ENCODE measurements around the gene KCNG2. TPM values are rescaled to one million over a fixed set of nuclear protein-coding genes. Genes with fewer than 3 reads are reported as not detected.

The KCNG2 gene
- total RNA-seq, 8 experiments from 2014 or later = 0.16 to 0.76 (median 0.19) TPM; not detected in 2

DNA sequence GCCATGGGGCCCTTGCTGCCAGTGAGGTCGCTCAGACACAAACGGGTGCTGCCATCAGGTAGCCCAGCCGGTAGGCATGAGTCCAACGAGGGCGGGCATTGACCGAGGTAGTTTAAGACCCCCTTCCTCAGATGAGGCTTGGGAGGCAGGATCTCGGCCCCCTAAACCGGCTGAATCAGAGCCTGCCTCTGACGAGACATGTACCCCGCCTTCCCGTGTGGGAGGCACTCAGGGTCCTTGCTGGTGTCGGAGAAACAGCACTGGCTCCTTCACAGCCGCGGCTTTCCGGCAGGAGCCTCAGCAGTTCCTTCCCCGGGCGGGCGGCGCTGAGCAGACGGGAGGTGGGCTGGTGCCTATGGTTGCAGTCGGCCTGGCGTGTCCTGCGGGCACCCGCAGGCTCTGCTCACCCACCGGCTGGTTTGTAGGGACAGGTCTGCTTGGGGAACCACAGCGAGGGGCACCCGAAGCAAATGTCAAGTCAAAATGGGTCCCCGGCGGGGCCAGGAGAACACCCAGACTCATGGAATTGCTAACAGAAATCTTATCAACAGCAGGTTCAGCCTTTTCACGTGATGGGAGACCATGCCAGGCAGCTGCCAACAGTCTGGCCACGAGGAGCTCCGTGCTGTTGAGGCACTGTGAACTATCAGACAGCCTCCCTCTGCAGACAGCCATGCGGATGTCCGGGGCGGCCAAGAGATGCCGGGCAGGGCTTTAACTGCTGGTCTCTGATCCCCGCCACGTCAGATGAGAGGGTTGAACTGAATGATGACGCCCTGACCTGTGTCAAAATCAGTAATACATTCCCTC lies 2.8 kb downstream of the KCNG2 start:
- H3K4me1 ChIP-seq (replicated peaks in 1 of 2) = peaks cover 0 to 20% of the 10 kb centered on the region in 2 donors
- no peak for ATAC-seq (replicated peaks in 6 of 8)
- H3K4me3 ChIP-seq = no peak overlapping the region
- in situ Hi-C loops (cut with MboI; ENCODE audit: low pct_unique_long_range_greater_than_20kb in 2 of 9, low sequenced_read_pairs in 9 of 9, unreplicated experiment in 9 of 9) = no loop called here
- WGBS, 10 experiments = 40 to 100% (median 79%) methylated on average over 2 to 19 of the region's 39 CpGs; no CpG with 5 or more reads in 2 of the 10 experiments
- H3K27ac ChIP-seq = no peak overlapping the region

DNA sequence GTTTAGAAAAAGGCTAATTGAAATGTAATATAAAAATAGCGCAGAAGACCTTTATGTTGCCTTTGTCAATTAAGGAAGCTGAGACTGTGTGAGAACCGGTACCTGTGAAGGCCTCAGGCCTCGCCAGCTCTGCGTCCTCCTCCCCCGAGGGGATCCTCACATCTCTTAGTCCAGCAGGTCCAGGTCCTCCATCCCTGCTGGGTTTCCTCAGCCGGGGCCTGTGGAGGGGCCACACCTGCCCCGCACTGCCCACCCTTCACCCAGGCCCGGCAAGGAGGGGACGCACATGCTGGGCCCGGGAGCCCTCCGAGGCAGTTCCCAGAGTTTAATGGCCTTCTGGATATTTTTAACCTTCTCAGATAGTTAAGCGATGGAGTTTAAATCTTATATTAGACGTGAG lies 3.5 kb downstream of the KCNG2 start:
- Histone ChIP-seq H3K4me1 (replicated peaks in 1 of 2) (peaks cover 0 to 20% of the 10 kb centered on the region in 2 donors), H3K27ac (no peak overlapping the region), H3K4me3 (no peak overlapping the region)
- WGBS, 10 experiments = 57 to 100% (median 83%) methylated on average over 1 to 6 of the region's 13 CpGs; no CpG with 5 or more reads in 3 of the 10 experiments
- in situ Hi-C loops (cut with MboI; ENCODE audit: low pct_unique_long_range_greater_than_20kb in 2 of 9, low sequenced_read_pairs in 9 of 9, unreplicated experiment in 9 of 9) = no loop called here
- ATAC-seq (replicated peaks in 6 of 8) = no peak

DNA sequence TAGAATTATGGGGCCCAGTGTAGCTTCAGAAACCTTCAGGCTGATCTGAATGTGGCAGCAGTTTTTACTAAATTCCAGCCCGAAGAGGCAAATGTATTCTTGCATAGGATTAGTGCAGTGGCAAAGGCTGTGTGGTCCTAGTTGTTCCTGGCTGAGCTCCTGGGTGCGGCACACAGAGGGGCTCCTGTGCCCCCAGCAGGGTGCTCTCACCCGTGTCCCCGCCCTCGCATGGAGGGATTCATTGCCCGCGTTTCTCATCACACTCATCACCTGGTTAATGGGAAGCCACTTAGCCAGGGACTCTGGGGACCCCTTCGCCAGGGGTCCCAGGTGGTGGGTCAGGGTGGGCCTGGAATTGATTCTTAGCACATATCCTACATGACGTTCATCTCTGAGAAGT lies 3.9 kb downstream of the KCNG2 start:
- H3K4me3 ChIP-seq = no peak overlapping the region
- peaks cover 0 to 19% of the 10 kb centered on the region in 2 donors for H3K4me1 ChIP-seq (replicated peaks in 1 of 2)
- no peak overlapping the region for H3K27ac ChIP-seq
- 33 to 86% (median 67%) methylated on average over 1 to 7 of the region's 9 CpGs; no CpG with 5 or more reads in 2 of the 10 experiments for WGBS, 10 experiments
- in situ Hi-C loops (cut with MboI; ENCODE audit: low pct_unique_long_range_greater_than_20kb in 2 of 9, low sequenced_read_pairs in 9 of 9, unreplicated experiment in 9 of 9) = no loop called here
- no peak for ATAC-seq (replicated peaks in 6 of 8)

DNA sequence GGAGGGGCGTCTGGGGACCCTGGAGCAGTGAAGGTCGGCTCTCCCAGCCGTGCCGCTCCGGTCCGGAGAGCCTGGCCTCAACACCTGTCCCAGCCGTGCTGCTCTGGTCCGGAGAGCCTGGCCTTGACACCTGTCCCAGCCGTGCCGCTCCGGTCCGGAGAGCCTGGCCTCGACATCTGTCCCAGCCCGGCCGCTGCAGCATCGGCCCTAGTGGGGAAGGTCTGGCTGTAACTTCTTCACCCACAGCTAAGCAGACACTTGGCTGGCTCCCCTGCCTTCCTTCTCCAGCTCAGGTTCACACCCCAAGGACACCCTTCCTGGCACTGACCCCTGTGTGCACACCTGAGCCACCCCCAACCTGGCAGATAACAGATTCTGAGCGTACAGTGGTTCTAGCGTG lies 4.6 kb downstream of the KCNG2 start:
- no peak for ATAC-seq (replicated peaks in 6 of 8)
- Histone ChIP-seq H3K27ac (no peak overlapping the region), H3K4me1 (replicated peaks in 1 of 2) (peaks cover 0 to 12% of the 10 kb centered on the region in 2 donors), H3K4me3 (no peak overlapping the region)
- in situ Hi-C loops (cut with MboI; ENCODE audit: low pct_unique_long_range_greater_than_20kb in 2 of 9, low sequenced_read_pairs in 9 of 9, unreplicated experiment in 9 of 9) = no loop called here
- WGBS, 10 experiments = 47 to 100% (median 73%) methylated on average over 1 to 3 of the region's 18 CpGs; no CpG with 5 or more reads in 2 of the 10 experiments

DNA sequence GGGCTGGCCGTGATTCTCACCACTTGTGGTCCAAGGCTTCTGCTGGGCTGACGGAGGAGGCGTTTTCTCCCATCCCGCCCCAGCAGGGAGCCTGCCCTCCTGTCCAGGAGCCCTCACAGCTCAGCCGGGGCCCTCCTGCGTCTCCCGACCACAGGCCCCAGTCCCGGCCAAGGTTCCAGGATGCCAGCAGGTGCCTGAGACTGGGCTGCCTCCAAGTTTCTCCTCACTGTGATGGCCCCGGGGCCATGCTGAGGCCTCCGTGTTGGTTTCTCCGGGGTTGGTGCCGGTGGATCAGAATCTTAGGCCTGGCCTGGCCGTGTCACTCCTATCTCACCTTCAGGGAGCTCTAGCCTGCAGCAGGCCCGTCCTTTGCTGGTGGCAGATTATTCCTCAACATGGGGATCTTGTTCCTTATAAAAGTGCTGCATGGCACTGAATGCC lies 5.9 kb downstream of the KCNG2 start:
- WGBS, 10 experiments = 20 to 86% (median 81%) methylated on average over 1 to 5 of the region's 14 CpGs; no CpG with 5 or more reads in 6 of the 10 experiments
- Histone ChIP-seq H3K4me1 (replicated peaks in 1 of 2) (peaks cover 0 to 3% of the 10 kb centered on the region in 2 donors), H3K4me3 (no peak overlapping the region), H3K27ac (no peak overlapping the region)
- in situ Hi-C loops (cut with MboI; ENCODE audit: low pct_unique_long_range_greater_than_20kb in 2 of 9, low sequenced_read_pairs in 9 of 9, unreplicated experiment in 9 of 9) = no loop called here
- no peak for ATAC-seq (replicated peaks in 6 of 8)

DNA sequence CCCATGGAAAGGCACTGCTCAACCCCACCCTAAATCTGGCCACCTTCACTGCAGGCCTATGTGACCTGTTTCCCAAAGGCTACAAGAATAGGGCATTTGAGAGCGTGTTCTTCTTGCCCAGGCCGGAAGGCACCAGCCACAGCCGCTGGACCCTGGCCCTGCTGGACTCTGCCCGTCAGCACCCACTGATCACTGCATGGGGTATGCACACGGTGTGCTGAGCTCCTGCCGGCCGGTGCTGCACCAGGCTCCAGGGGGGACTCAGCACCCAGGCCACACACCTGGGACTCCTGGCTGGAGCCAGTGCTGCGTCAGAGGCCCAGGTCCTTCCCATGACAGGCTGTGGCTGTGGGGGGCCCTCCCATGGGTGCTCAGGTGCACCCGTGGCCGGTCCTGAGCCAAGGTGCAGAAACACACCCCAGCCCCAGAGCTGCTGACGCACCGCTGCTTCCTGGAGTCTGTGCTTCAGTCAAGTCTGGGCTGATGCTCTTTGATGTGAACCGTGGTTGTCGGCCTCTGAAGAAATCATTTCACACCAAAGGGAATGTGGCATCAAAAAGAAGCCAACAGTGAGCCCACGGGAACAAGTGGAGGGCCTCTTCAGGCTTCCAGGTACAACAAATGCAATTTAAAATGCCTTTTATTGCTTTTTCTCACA lies 6.5 kb downstream of the KCNG2 start:
- in situ Hi-C loops (cut with MboI; ENCODE audit: low pct_unique_long_range_greater_than_20kb in 2 of 9, low sequenced_read_pairs in 9 of 9, unreplicated experiment in 9 of 9) = no loop called here
- no peak for ATAC-seq (replicated peaks in 6 of 8)
- H3K4me1 ChIP-seq (replicated peaks in 1 of 2) = no peaks in the 10 kb centered on the region
- WGBS, 10 experiments = 0 to 87% (median 80%) methylated on average over 1 to 6 of the region's 15 CpGs; no CpG with 5 or more reads in 3 of the 10 experiments
- H3K27ac ChIP-seq = no peak overlapping the region
- H3K4me3 ChIP-seq = no peak overlapping the region

DNA sequence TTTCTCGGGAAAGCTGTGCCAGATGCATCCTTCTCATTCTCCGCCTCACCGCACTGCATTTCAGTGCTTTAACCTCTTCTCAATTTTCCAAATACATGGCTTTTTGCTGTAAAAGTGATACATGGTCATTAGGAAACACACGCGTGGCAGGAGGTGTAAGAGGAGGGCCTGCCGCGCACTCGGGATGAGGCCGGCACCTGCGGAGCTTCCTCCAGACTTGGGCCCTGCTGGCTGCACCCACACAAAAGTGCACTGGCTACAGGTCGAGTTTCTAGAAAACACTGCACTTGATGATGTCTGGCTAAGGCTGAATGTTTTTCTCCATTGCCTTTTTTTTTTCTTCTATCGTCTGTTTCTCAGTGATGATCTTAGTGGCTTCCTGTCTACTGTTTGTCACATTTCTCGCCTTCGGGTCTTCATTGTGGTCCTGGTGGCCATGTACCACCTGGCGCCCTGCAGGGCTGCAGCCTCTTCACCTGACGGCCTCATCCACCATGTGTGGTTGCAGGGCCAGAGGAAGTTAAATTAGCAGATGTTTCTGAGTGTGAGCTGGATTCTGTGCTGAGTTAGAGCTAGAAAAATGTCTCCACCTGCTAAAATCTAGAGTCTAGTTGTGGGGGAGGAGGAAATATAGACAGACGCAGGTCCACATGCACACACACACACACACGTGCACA lies 7.6 kb downstream of the KCNG2 start:
- H3K27ac ChIP-seq = no peak overlapping the region
- ATAC-seq (replicated peaks in 6 of 8) = no peak
- no peaks in the 10 kb centered on the region for H3K4me1 ChIP-seq (replicated peaks in 1 of 2)
- H3K4me3 ChIP-seq = no peak overlapping the region
- in situ Hi-C loops (cut with MboI; ENCODE audit: low pct_unique_long_range_greater_than_20kb in 2 of 9, low sequenced_read_pairs in 9 of 9, unreplicated experiment in 9 of 9) = no loop called here
- WGBS, 10 experiments = 0 to 93% (median 83%) methylated on average over 2 to 17 of the region's 18 CpGs; no CpG with 5 or more reads in 1 of the 10 experiments

DNA sequence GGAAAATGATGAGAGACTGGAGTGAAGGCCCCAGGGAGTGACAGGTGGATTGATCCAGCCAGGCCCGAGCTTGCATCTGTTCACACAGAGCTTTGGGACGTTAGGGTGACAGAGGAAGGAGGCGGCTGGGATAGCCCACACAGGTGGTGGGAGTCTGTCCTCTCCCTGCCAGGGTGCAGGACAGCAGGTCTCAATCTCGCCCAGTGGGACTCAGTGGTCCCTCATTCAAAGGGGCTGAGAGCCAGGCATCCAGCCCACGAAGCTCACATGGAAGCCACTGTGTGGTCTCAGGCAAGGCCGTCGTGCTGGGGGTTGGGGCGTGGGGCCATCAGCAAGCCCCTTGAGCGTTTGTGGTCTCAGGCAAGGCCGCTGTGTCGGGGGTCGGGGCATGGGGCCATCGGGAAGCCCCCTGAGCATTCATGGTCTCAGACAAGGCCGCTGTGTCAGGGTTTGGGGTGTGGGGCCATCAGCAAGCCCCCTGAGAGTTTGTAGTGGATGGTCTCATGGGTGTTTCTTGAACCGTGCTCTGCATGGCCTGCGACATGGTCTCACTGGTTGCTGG lies 8.3 kb downstream of the KCNG2 start:
- WGBS, 10 experiments = 20 to 79% (median 53%) methylated on average over 1 to 5 of the region's 16 CpGs; no CpG with 5 or more reads in 6 of the 10 experiments
- H3K4me3 ChIP-seq = no peak overlapping the region
- in situ Hi-C loops (cut with MboI; ENCODE audit: low pct_unique_long_range_greater_than_20kb in 2 of 9, low sequenced_read_pairs in 9 of 9, unreplicated experiment in 9 of 9) = no loop called here
- no peaks in the 10 kb centered on the region for H3K4me1 ChIP-seq (replicated peaks in 1 of 2)
- no peak for ATAC-seq (replicated peaks in 6 of 8)
- H3K27ac ChIP-seq = no peak overlapping the region

DNA sequence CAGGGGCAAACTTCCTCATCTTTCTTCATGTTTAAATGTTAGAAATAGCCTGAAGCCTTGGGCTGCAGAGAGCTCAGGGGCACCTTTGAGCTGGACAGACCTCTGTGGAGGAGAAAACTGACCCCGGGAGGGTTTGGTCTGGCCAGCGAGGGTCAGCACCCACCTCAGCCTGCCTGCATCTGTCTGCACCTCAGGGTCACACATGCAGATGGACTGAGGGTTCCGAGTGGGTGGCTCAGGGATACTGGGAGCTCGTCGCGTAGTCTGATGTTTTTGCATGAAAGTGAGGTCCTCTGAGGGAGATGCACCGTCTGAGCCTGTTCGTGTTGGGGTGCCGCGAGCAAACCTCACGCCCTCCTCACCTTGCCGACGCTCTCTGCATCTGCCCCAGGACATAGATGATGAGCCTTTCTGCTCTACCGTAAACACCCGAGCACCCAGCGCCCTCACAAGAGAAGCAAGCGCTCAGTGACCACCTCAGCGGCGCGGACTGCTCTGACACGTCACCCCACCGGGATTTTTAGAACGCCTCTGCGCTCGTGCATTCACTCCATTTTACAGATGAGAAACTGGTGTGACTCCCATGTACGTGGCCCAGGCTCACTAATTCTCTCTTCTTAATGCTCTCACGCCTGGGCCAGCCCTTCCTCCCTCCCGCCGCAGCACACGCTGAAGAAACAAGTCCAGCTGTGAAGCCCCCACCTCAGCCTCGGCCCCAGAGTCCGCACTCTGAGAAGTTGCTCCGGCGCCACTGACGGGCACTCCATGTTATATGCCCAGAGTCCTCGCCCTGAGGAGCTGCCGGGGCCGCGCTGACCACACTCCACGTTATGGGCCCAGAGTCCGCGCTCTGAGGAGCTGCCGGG lies 9.5 kb downstream of the KCNG2 start:
- in situ Hi-C loops (cut with MboI; ENCODE audit: low pct_unique_long_range_greater_than_20kb in 2 of 9, low sequenced_read_pairs in 9 of 9, unreplicated experiment in 9 of 9) = no loop called here
- no peak for ATAC-seq (replicated peaks in 6 of 8)
- Histone ChIP-seq H3K4me1 (replicated peaks in 1 of 2) (no peaks in the 10 kb centered on the region), H3K27ac (no peak overlapping the region), H3K4me3 (no peak overlapping the region)
- 63 to 100% (median 79%) methylated on average over 2 to 19 of the region's 43 CpGs; no CpG with 5 or more reads in 2 of the 10 experiments for WGBS, 10 experiments

DNA sequence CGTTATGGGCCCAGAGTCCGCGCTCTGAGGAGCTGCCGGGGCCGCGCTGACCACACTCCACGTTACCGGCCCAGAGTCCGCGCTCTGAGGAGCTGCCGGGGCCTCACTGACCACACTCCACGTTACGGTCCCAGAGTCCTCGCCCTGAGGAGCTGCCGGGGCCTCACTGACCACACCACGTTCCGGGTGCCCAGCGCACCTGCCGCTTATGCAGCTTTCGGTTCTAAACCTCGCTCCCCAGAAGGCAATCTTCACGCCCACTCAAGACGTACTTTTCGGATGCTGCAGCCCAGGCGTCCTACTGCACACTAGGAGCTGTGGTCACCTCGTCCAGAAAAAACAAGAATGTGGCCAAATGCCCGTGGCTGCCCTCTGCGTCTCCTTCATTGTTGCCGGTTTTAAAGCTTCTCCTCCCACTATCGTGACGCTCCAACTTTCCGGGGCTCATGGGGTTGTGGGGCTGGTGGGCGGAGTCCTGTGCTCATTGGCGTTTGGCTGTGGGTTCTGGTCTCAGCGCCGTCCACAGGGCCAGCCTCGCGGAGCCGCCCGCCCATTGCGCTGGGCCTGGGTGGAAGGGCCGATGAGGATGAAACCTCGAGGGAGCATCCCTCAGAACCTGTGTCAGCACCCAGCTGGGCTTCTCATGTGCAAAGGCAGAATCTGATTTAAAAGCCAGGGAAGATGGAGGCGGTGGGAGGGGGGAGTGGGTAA lies 11.9 kb downstream of the KCNG2 start:
- in situ Hi-C loops (cut with MboI; ENCODE audit: low pct_unique_long_range_greater_than_20kb in 2 of 9, low sequenced_read_pairs in 9 of 9, unreplicated experiment in 9 of 9) = no loop called here
- WGBS, 10 experiments = 61 to 100% (median 83%) methylated on average over 1 to 9 of the region's 44 CpGs; no CpG with 5 or more reads in 3 of the 10 experiments
- Histone ChIP-seq H3K4me3 (no peak overlapping the region), H3K27ac (no peak overlapping the region), H3K4me1 (replicated peaks in 1 of 2) (no peaks in the 10 kb centered on the region)
- ATAC-seq (replicated peaks in 6 of 8) = no peak

DNA sequence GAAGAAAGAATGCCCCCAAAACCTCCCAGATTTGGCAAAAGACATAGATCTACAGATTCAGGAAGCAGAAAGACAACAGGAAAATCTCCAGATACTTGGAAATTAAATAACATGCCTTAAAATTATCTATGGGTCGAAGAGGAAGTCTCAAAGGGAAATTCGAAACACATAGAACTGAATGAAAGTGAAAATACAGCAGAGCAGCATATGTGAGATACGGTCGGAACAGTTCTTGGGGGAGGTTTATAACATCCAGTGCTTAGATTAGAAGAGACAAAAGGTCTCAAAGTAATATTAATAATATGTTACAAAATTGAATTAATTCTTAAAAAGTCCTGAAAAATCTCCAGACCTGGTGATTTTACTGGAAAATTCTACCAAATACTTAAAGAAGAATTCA lies 14.3 kb downstream of the KCNG2 start:
- Histone ChIP-seq H3K27ac (no peak overlapping the region), H3K4me3 (no peak overlapping the region), H3K4me1 (replicated peaks in 1 of 2) (no peaks in the 10 kb centered on the region)
- 7 to 100% (median 86%) methylated on average over 2 to 4 of the region's 4 CpGs for WGBS, 10 experiments
- ATAC-seq (replicated peaks in 6 of 8) = no peak
- in situ Hi-C loops (cut with MboI; ENCODE audit: low pct_unique_long_range_greater_than_20kb in 2 of 9, low sequenced_read_pairs in 9 of 9, unreplicated experiment in 9 of 9) = no loop called here

DNA sequence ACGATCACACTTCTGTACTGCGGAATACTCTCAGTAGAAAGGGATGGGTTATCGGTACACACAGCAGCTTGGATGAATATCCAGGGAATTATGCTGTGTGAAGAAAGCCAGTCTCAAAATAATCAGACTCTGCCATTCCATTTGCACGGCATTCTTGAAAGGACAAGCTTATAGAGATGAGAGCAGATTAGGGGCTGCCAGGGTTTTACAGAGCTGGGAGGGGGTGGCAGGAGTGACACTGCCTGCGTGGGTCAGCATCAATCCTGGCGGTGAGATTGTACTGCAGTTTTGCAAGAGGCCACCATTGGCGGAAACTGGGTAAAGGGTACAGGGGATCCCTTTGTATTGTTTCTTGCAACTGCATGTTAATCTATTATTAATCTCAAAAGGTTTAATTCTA lies 16.6 kb downstream of the KCNG2 start:
- Histone ChIP-seq H3K4me3 (no peak overlapping the region), H3K27ac (no peak overlapping the region), H3K4me1 (replicated peaks in 1 of 2) (no peaks in the 10 kb centered on the region)
- no peak for ATAC-seq (replicated peaks in 6 of 8)
- WGBS, 10 experiments = 20 to 100% (median 60%) methylated on average over 1 to 7 of the region's 7 CpGs; no CpG with 5 or more reads in 1 of the 10 experiments
- in situ Hi-C loops (cut with MboI; ENCODE audit: low pct_unique_long_range_greater_than_20kb in 2 of 9, low sequenced_read_pairs in 9 of 9, unreplicated experiment in 9 of 9) = no loop called here
